WTC11 (cell line): Measurements from ENCODE around the gene ADORA2B. TPM values are rescaled to one million over a fixed set of nuclear protein-coding genes. Genes with fewer than 3 reads are reported as not detected.

Experiments used
- ATAC-seq: fragments of 200-7000 bp; cut with Tn5 transposase; 2 replicates; pipeline ENCODE4 v1.10.0; 2021; ENCODE audit warnings: mild to moderate bottlenecking, moderate library complexity
- CTCF ChIA-PET: fragments of 300-600 bp; sonication (Branson Sonifier 250); formaldehyde crosslinking; loops from one replicate; lab custom pipeline; 2021; ENCODE audit warnings: antibody characterized with exemption; lab: Charles Lee
- POLR2A ChIA-PET: fragments of 350-600 bp; sonication (Branson Sonifier 250); formaldehyde crosslinking; loops from one replicate; lab custom pipeline; 2021; ENCODE audit warnings: antibody characterized with exemption; lab: Charles Lee
- DNase-seq: peaks from one replicate; pipeline ENCODE4 v3.0.0; 2021; ENCODE audit warnings: low spot score
- H3K27ac Mint-ChIP-seq: 2 replicates; pipeline ENCODE4 v1.8.0; 2021; ENCODE audit warnings: mixed read lengths
- H3K27me3 Mint-ChIP-seq: 2 replicates; pipeline ENCODE4 v1.8.0; 2021; ENCODE audit warnings: low read depth, mild to moderate bottlenecking, moderate library complexity, mixed read lengths
- H3K36me3 Mint-ChIP-seq: 2 replicates; pipeline ENCODE4 v1.8.0; 2021; ENCODE audit warnings: mixed read lengths
- H3K4me1 Mint-ChIP-seq: 2 replicates; pipeline ENCODE4 v1.8.0; 2022; ENCODE audit warnings: mixed read lengths
- H3K4me3 Mint-ChIP-seq: 2 replicates; pipeline ENCODE4 v1.8.0; 2021; ENCODE audit warnings: mild to moderate bottlenecking, moderate library complexity, mixed read lengths
- H3K9me3 Mint-ChIP-seq: 2 replicates; pipeline ENCODE4 v1.8.0; 2021; ENCODE audit warnings: mixed read lengths
- AR ChIP-seq: fragments of 250-450 bp; sonication (Bioruptor Pico); IDR thresholded peaks from 2 replicates; pipeline ENCODE4 v1.9.0; 2021; ENCODE audit warnings: mild to moderate bottlenecking
- ATF2 ChIP-seq: sonication (generic); formaldehyde crosslinking; IDR thresholded peaks from 2 replicates; pipeline ENCODE4 v1.8.1; 2022; ENCODE audit warnings: low read depth, missing genetic modification reagents, borderline replicate concordance
- E2F4 ChIP-seq: sonication (generic); formaldehyde crosslinking; IDR thresholded peaks from 2 replicates; pipeline ENCODE4 v1.8.1; 2022; ENCODE audit warnings: low read depth, mild to moderate bottlenecking, moderate library complexity, missing genetic modification reagents, borderline replicate concordance
- HMGXB4 ChIP-seq: sonication (generic); formaldehyde crosslinking; IDR thresholded peaks from 2 replicates; pipeline ENCODE4 v1.8.1; 2023; ENCODE audit warnings: mild to moderate bottlenecking, moderate library complexity, missing genetic modification reagents
- MAX ChIP-seq: sonication (generic); formaldehyde crosslinking; IDR thresholded peaks from 2 replicates; pipeline ENCODE4 v1.8.0; 2022; ENCODE audit warnings: mild to moderate bottlenecking, missing genetic modification reagents
- MXD4 ChIP-seq: fragments of 250-450 bp; sonication (Bioruptor Pico); IDR thresholded peaks from 2 replicates; pipeline ENCODE4 v1.8.0; 2021; ENCODE audit warnings: mild to moderate bottlenecking, moderate library complexity, borderline replicate concordance
- NR1H2 ChIP-seq: sonication (generic); formaldehyde crosslinking; IDR thresholded peaks from 2 replicates; pipeline ENCODE4 v1.9.0; 2021; ENCODE audit warnings: mild to moderate bottlenecking, moderate library complexity, missing genetic modification reagents
- SOX15 ChIP-seq: fragments of 250-450 bp; sonication (Bioruptor Pico); IDR thresholded peaks from 2 replicates; pipeline ENCODE4 v1.9.0; 2021; ENCODE audit warnings: mild to moderate bottlenecking
- USF1 ChIP-seq: sonication (generic); formaldehyde crosslinking; IDR thresholded peaks from 2 replicates; pipeline ENCODE4 v1.8.0; 2022; ENCODE audit warnings: mild to moderate bottlenecking, missing genetic modification reagents
- USF2 ChIP-seq: sonication (generic); formaldehyde crosslinking; IDR thresholded peaks from 2 replicates; pipeline ENCODE4 v1.8.1; 2023; ENCODE audit warnings: mild to moderate bottlenecking, missing genetic modification reagents, moderate library complexity
- ZBTB43 ChIP-seq: sonication (generic); formaldehyde crosslinking; IDR thresholded peaks from 2 replicates; pipeline ENCODE4 v1.8.1; 2023; ENCODE audit warnings: mild to moderate bottlenecking, missing genetic modification reagents
- ZNF317 ChIP-seq: sonication (generic); formaldehyde crosslinking; IDR thresholded peaks from 2 replicates; pipeline ENCODE4 v1.8.1; 2023; ENCODE audit warnings: low read depth, mild to moderate bottlenecking, moderate library complexity, missing genetic modification reagents, borderline replicate concordance
- ZNF416 ChIP-seq: fragments of 250-450 bp; sonication (Bioruptor Pico); IDR thresholded peaks from 2 replicates; pipeline ENCODE4 v1.9.0; 2021; ENCODE audit warnings: mild to moderate bottlenecking, inconsistent platforms
- ZNF671 ChIP-seq: fragments of 250-450 bp; sonication (Bioruptor Pico); IDR thresholded peaks from 2 replicates; pipeline ENCODE4 v1.8.0; 2021; ENCODE audit warnings: mild to moderate bottlenecking
- total RNA-seq: library from RNA; stranded (reverse); gene quantifications from 3 replicates; pipeline ENCODE4 v1.2.3, GENCODE V29; 2021

Gene ADORA2B
- total RNA-seq, 1 experiment from 2014 or later: 4.2 TPM

- no peak for TF ChIP-seq HMGXB4 (CRISPR knock-in tag)
- 0 out of 2 replicates have a peak, but pooled peaks have one; percentile 6 for TF ChIP-seq USF2
- TF ChIP-seq ZNF416 (CRISPR knock-in tag): no peak
- TF ChIP-seq ZBTB43 (CRISPR knock-in tag): no peak
- TF ChIP-seq ZNF317 (CRISPR knock-in tag): no peak
- no peak for TF ChIP-seq ZNF671 (CRISPR knock-in tag)
- TF ChIP-seq SOX15 (CRISPR knock-in tag): no peak
- TF ChIP-seq NR1H2 (CRISPR knock-in tag): no peak
- TF ChIP-seq, all 79 proteins: peak for 2
Observed at GRCh38 chr17:15917021-15917437, 27.9 kb upstream of the ADORA2B start (continued).

- H3K27me3 Mint-ChIP-seq: peaks cover 23% of the 10 kb centered on the region
- ChIA-PET POLR2A (no interaction called here), CTCF (interaction anchor here (1.0 to 1.5 kb wide), 3 partner anchors 27 to 415 kb away, joined by 3 read pairs; no protein-coding TSS in a partner anchor)
- H3K4me1 Mint-ChIP-seq: peaks cover 4% of the 10 kb centered on the region; the same call in 1 of the 2 replicates
- H3K36me3 Mint-ChIP-seq: peaks cover 4% of the 10 kb centered on the region; the same call in 1 of the 2 replicates
- H3K27ac Mint-ChIP-seq: peak overlapping the region; percentile 36; the same call in 1 of the 2 replicates
- H3K9me3 Mint-ChIP-seq: peaks cover 21% of the 10 kb centered on the region
- peak overlapping the region; percentile 69 for H3K4me3 Mint-ChIP-seq
- peak; percentile 82 for ATAC-seq
- peak; percentile 46 for DNase-seq
- TF ChIP-seq HMGXB4 (CRISPR knock-in tag): peak; percentile 51; the same call in 1 of the 2 replicates
- no peak for TF ChIP-seq ATF2 (CRISPR knock-in tag)
Observed at GRCh38 chr17:15917438-15918027, 27.4 kb upstream of the ADORA2B start.

GRCh38 chr17:15918261-15918660, 26.7 kb upstream of the ADORA2B start:
- TF ChIP-seq AR: no peak
- no peak for TF ChIP-seq E2F4 (CRISPR knock-in tag)
- TF ChIP-seq MXD4 (CRISPR knock-in tag): no peak
- no peak for TF ChIP-seq ZBTB43 (CRISPR knock-in tag)
- no peak for TF ChIP-seq MAX (CRISPR knock-in tag)
- TF ChIP-seq USF1 (CRISPR knock-in tag): no peak
- H3K4me1 Mint-ChIP-seq: peaks cover 4% of the 10 kb centered on the region; the same call in 1 of the 2 replicates
- POLR2A ChIA-PET: no interaction called here
- H3K27me3 Mint-ChIP-seq: peaks cover 23% of the 10 kb centered on the region
- peak overlapping the region; percentile 69 for H3K4me3 Mint-ChIP-seq
- ATAC-seq (no peak), DNase-seq (peak; percentile 4)
- H3K9me3 Mint-ChIP-seq: peaks cover 21% of the 10 kb centered on the region
- CTCF ChIA-PET: interaction anchor here (1.4 kb wide), 1 partner anchor 26 kb away, joined by 3 read pairs; no protein-coding TSS in a partner anchor
- no peak overlapping the region for H3K27ac Mint-ChIP-seq
- peaks cover 4% of the 10 kb centered on the region; the same call in 1 of the 2 replicates for H3K36me3 Mint-ChIP-seq
